GM12891 (cell line): ENCODE data around the gene PAPSS2.
"Not testable (repeated sequence)": the region's sequence is repeated elsewhere in the genome, so short reads cannot be mapped to it uniquely, and the experiment has no call there.

Experiments
- DNase-seq: peaks from one replicate; pipeline ENCODE4 v3.0.0; 2011; ENCODE audit warnings: low spot score; ENCODE audit not compliant: insufficient read length
- FAIRE-seq: peaks from 2 replicates; lab custom pipeline; 2011; peaks lifted over from hg19 to GRCh38; lab: Jason Lieb, UNC
- PAX5 ChIP-seq: IDR thresholded peaks from 2 replicates; pipeline ENCODE4 v1.6.1; 2011; ENCODE audit warnings: low read length, moderate library complexity, mild to moderate bottlenecking; ENCODE audit not compliant: insufficient read depth, severe bottlenecking
- POLR2A ChIP-seq: IDR thresholded peaks from 2 replicates; pipeline ENCODE4 v1.6.1; 2011; ENCODE audit warnings: low read depth, low read length, control low read depth
- POLR2AphosphoS5 ChIP-seq: IDR thresholded peaks from 2 replicates; pipeline ENCODE4 v1.6.1; 2011; ENCODE audit warnings: low read depth, low read length, control low read depth
- POU2F2 ChIP-seq: IDR thresholded peaks from 2 replicates; pipeline ENCODE4 v1.6.1; 2011; ENCODE audit warnings: low read depth, mild to moderate bottlenecking, control low read depth, low read length, moderate library complexity
- SPI1 ChIP-seq: IDR thresholded peaks from 2 replicates; pipeline ENCODE4 v1.6.1; 2011; ENCODE audit warnings: low read depth, low read length, control low read depth
- TAF1 ChIP-seq: IDR thresholded peaks from 2 replicates; pipeline ENCODE4 v1.6.1; 2011; ENCODE audit warnings: low read depth, low read length, control low read depth

The PAPSS2 gene

GRCh38 chr10:87739703-87740102, 80.0 kb downstream of the PAPSS2 start:
- FAIRE-seq (no peak), DNase-seq (no peak)
- TF ChIP-seq SPI1 (no peak), POU2F2 (no peak)

GRCh38 chr10:87740254-87740655, 80.6 kb downstream of the PAPSS2 start:
- FAIRE-seq (peak; percentile 72), DNase-seq (no peak)
- TF ChIP-seq POLR2AphosphoS5 (no peak), TAF1 (no peak), SPI1 (no peak), POU2F2 (no peak), PAX5 (no peak), POLR2A (no peak)

GRCh38 chr10:87742992-87743610, 83.4 kb downstream of the PAPSS2 start:
- FAIRE-seq, result peak; percentile 45
- DNase-seq, result not testable (repeated sequence)

- FAIRE-seq (no peak), DNase-seq (no peak)
- TF ChIP-seq POLR2AphosphoS5 (no peak), POLR2A (no peak), SPI1 (no peak), TAF1 (no peak), PAX5 (no peak), POU2F2 (no peak)
These were observed 84.9 kb downstream of the PAPSS2 start for GRCh38 chr10:87744606-87745005.

GRCh38 chr10:87746911-87747310, 87.2 kb downstream of the PAPSS2 start:
- FAIRE-seq (no peak), DNase-seq (no peak)
- no peak for TF ChIP-seq POU2F2
- no peak for TF ChIP-seq TAF1
- TF ChIP-seq POLR2A, result no peak

- not testable (repeated sequence) for DNase-seq, FAIRE-seq
These were observed 88.6 kb downstream of the PAPSS2 start for GRCh38 chr10:87748244-87748643.

GRCh38 chr10:87750001-87750671, 90.5 kb downstream of the PAPSS2 start:
- peak; percentile 23 for FAIRE-seq
- peak; percentile 40 for TF ChIP-seq POLR2AphosphoS5
- no peak for TF ChIP-seq SPI1
- no peak for DNase-seq

- peak; percentile 78 for FAIRE-seq
- DNase-seq, result no peak
- 0 out of 2 replicates have a peak, but pooled peaks have one; percentile 39 for TF ChIP-seq POLR2AphosphoS5
- no peak for TF ChIP-seq TAF1
These were observed 91.1 kb downstream of the PAPSS2 start for GRCh38 chr10:87750817-87751216.

- FAIRE-seq (no peak), DNase-seq (no peak)
- TF ChIP-seq POU2F2, result no peak
These were observed 91.6 kb downstream of the PAPSS2 start for GRCh38 chr10:87751274-87751673.

GRCh38 chr10:87752566-87752965, 92.9 kb downstream of the PAPSS2 start:
- FAIRE-seq, result no peak
- TF ChIP-seq POLR2A, result no peak
- TF ChIP-seq TAF1, result no peak
- TF ChIP-seq POU2F2, result no peak
- TF ChIP-seq SPI1, result no peak
- no peak for TF ChIP-seq POLR2AphosphoS5
- TF ChIP-seq PAX5, result no peak

GRCh38 chr10:87753995-87754866, 94.6 kb downstream of the PAPSS2 start:
- TF ChIP-seq POU2F2 (no peak), SPI1 (no peak), TAF1 (no peak), POLR2AphosphoS5 (no peak), POLR2A (no peak), PAX5 (no peak)
- DNase-seq (no peak), FAIRE-seq (peak; percentile 60)

More at GRCh38 chr10:87752566-87752965, 92.9 kb downstream of the PAPSS2 start:
- DNase-seq, result no peak
